HG02973 (cell line): ENCODE data around the gene BRAF.
"Not testable (repeated sequence)": the region's sequence is repeated elsewhere in the genome, so short reads cannot be mapped to it uniquely, and the experiment has no call there.

ENCODE experiments used
- ATAC-seq: cut with Tn5 transposase; IDR thresholded peaks from one replicate; pipeline ENCODE4 v1.9.1; 2021; ENCODE audit warnings: moderate library complexity; ENCODE audit not compliant: unreplicated experiment

BRAF gene

GRCh38 chr7:140719721-140720120 is 205.0 kb downstream of the BRAF start:
- ATAC-seq = no peak

GRCh38 chr7:140714331-140715040 is 210.2 kb downstream of the BRAF start:
- ATAC-seq = no peak

GRCh38 chr7:140712392-140712791 is 212.3 kb downstream of the BRAF start:
- not testable (repeated sequence) for ATAC-seq

GRCh38 chr7:140708764-140709163 is 216.0 kb downstream of the BRAF start:
- not testable (repeated sequence) for ATAC-seq

- ATAC-seq = no peak
Observed at GRCh38 chr7:140707132-140707531, 217.6 kb downstream of the BRAF start.

GRCh38 chr7:140704205-140704604 is 220.5 kb downstream of the BRAF start:
- no peak for ATAC-seq

GRCh38 chr7:140702774-140703173 is 222.0 kb downstream of the BRAF start:
- no peak for ATAC-seq

GRCh38 chr7:140698477-140698876 is 226.3 kb downstream of the BRAF start:
- no peak for ATAC-seq

- ATAC-seq = no peak
Observed at GRCh38 chr7:140697447-140698143, 227.1 kb downstream of the BRAF start.

GRCh38 chr7:140696680-140697446 is 227.9 kb downstream of the BRAF start, which contains the start of gene NDUFB2:
Gene NDUFB2, plus strand, starts transcription at chr7:140696708. Its CDS starts 37 bp downstream, at chr7:140696745.
- peak; percentile 92 for ATAC-seq

- no peak for ATAC-seq
Observed at GRCh38 chr7:140696024-140696679, 228.6 kb downstream of the BRAF start.

GRCh38 chr7:140695381-140695780 is 229.3 kb downstream of the BRAF start:
- ATAC-seq = no peak

GRCh38 chr7:140694592-140694991 is 230.1 kb downstream of the BRAF start:
- ATAC-seq = no peak

- not testable (repeated sequence) for ATAC-seq
Observed at GRCh38 chr7:140693849-140694248, 230.9 kb downstream of the BRAF start.

- ATAC-seq = no peak
Observed at GRCh38 chr7:140691376-140692045, 233.2 kb downstream of the BRAF start.

- ATAC-seq = no peak
Observed at GRCh38 chr7:140689199-140690152, 235.3 kb downstream of the BRAF start.

- no peak for ATAC-seq
Observed at GRCh38 chr7:140688341-140688740, 236.4 kb downstream of the BRAF start.

- no peak for ATAC-seq
Observed at GRCh38 chr7:140686921-140687320, 237.8 kb downstream of the BRAF start.

- no peak for ATAC-seq
Observed at GRCh38 chr7:140685407-140686087, 239.2 kb downstream of the BRAF start.
